DOHH2 (cell line): ENCODE measurements around the gene LSM2.
A peak's percentile ranks its signal among the peaks of the same experiment; 100 is the strongest.
"Not testable (repeated sequence)": the region's sequence is repeated elsewhere in the genome, so short reads cannot be mapped to it uniquely, and the experiment has no call there.

ENCODE experiments used
- H3F3A ChIP-seq: fragments of 200-600 bp; sonication (generic), shearing (Covaris generic); 2 replicates; pipeline ENCODE4 v1.6.0; 2016; ENCODE audit warnings: antibody characterized with exemption, mild to moderate bottlenecking; ENCODE audit not compliant: control insufficient read depth, insufficient read depth
- H3K27ac ChIP-seq: fragments of 200-600 bp; sonication (generic); 2 replicates; pipeline ENCODE4 v1.5.1; 2014; ENCODE audit warnings: low read depth, mild to moderate bottlenecking, low read length, moderate library complexity
- H3K27me3 ChIP-seq: fragments of 200-600 bp; sonication (generic); 2 replicates; pipeline ENCODE4 v1.6.1; 2014; ENCODE audit warnings: mild to moderate bottlenecking, low read length, mixed read lengths; ENCODE audit not compliant: control insufficient read depth
- H3K36me3 ChIP-seq: fragments of 200-600 bp; sonication (generic); 2 replicates; pipeline ENCODE4 v1.6.1; 2014; ENCODE audit warnings: mild to moderate bottlenecking, low read length, moderate library complexity, mixed read lengths; ENCODE audit not compliant: control insufficient read depth
- H3K4me1 ChIP-seq: fragments of 200-600 bp; sonication (generic); 2 replicates; pipeline ENCODE4 v1.6.1; 2014; ENCODE audit warnings: mild to moderate bottlenecking, low read length, mixed read lengths; ENCODE audit not compliant: control insufficient read depth
- H3K4me2 ChIP-seq: fragments of 200-600 bp; sonication (generic); 2 replicates; pipeline ENCODE4 v1.6.0; 2014; ENCODE audit warnings: mild to moderate bottlenecking, low read length, moderate library complexity
- H3K4me3 ChIP-seq: fragments of 200-600 bp; sonication (generic); 2 replicates; pipeline ENCODE4 v1.5.1; 2014; ENCODE audit warnings: mild to moderate bottlenecking, low read length, mixed read lengths
- H3K79me2 ChIP-seq: fragments of 200-600 bp; sonication (generic); 2 replicates; pipeline ENCODE4 v1.6.1; 2014; ENCODE audit warnings: mild to moderate bottlenecking, low read length, mixed read lengths; ENCODE audit not compliant: control insufficient read depth
- H3K9me2 ChIP-seq: fragments of 200-600 bp; sonication (generic); replicated peaks from 2 replicates; pipeline ENCODE4 v1.6.1; 2014; ENCODE audit warnings: mild to moderate bottlenecking, low read length, mixed read lengths; ENCODE audit not compliant: control insufficient read depth
- H3K9me3 ChIP-seq: fragments of 200-600 bp; sonication (generic); 2 replicates; pipeline ENCODE4 v1.6.1; 2014; ENCODE audit warnings: antibody characterized with exemption, low read length, mixed read lengths; ENCODE audit not compliant: control insufficient read depth, insufficient read depth
- H4K20me1 ChIP-seq: fragments of 200-600 bp; sonication (generic); 2 replicates; pipeline ENCODE4 v1.6.0; 2014; ENCODE audit warnings: low read depth, mild to moderate bottlenecking, antibody characterized with exemption, low read length, moderate library complexity; ENCODE audit not compliant: control insufficient read depth, insufficient read depth
- CTCF ChIP-seq: fragments of 200-600 bp; sonication (generic); IDR thresholded peaks from one replicate; pipeline ENCODE4 v1.5.1; 2014; ENCODE audit warnings: antibody characterized with exemption, mild to moderate bottlenecking, low read depth, low read length; ENCODE audit not compliant: poor library complexity, severe bottlenecking
- EZH2phosphoT487 ChIP-seq: fragments of 200-600 bp; sonication (generic); IDR thresholded peaks from 2 replicates; pipeline ENCODE4 v1.6.1; 2017; ENCODE audit warnings: borderline replicate concordance, mild to moderate bottlenecking, antibody characterized with exemption, low read length, moderate library complexity, mixed read lengths

Gene LSM2

GRCh38 chr6:31817133-31817928 lies 10.6 kb upstream of the LSM2 start:
- not testable (repeated sequence) for H3K79me2 ChIP-seq, H4K20me1 ChIP-seq, H3K36me3 ChIP-seq, H3K9me2 ChIP-seq, H3K9me3 ChIP-seq, H3K27me3 ChIP-seq, H3K27ac ChIP-seq
- Histone ChIP-seq H3K4me3 (peak overlapping the region; percentile 51), H3F3A (peaks cover 15% of the 10 kb centered on the region), H3K4me1 (peaks cover 43% of the 10 kb centered on the region), H3K4me2 (peak overlapping the region; percentile 46)
- peak; percentile 21 for TF ChIP-seq CTCF

- no peaks in the 10 kb centered on the region for H3K9me2 ChIP-seq
- no peaks in the 10 kb centered on the region for H3K79me2 ChIP-seq
- H3K36me3 ChIP-seq, result no peaks in the 10 kb centered on the region
- H3K27ac ChIP-seq, result no peak within 1 kb of the TSS
- peaks cover 4% of the 10 kb centered on the region; the same call in 1 of the 2 replicates for H3K27me3 ChIP-seq
- no peaks in the 10 kb centered on the region for H4K20me1 ChIP-seq
- H3K4me2 ChIP-seq, result peak within 1 kb of the TSS; percentile 71
- peak within 1 kb of the TSS; percentile 68 for H3K4me3 ChIP-seq
- peaks cover 30% of the 10 kb centered on the region for H3K4me1 ChIP-seq
- TF ChIP-seq EZH2phosphoT487, result no peak
- TF ChIP-seq CTCF, result no peak
- no peaks in the 10 kb centered on the region for H3K9me3 ChIP-seq
- peaks cover 11% of the 10 kb centered on the region; the same call in 1 of the 2 replicates for H3F3A ChIP-seq
Observed at GRCh38 chr6:31815025-31815838, 8.5 kb upstream of the LSM2 start, which contains the start of the genes HSPA1A and HSPA1L. Gene HSPA1A, plus strand, starts transcription at chr6:31815543. Its CDS starts 214 bp downstream, at chr6:31815757. Gene HSPA1L, minus strand, starts transcription at chr6:31815283. Its CDS starts 3,311 bp downstream, at chr6:31811972.

GRCh38 chr6:31814677-31815024 lies 7.9 kb upstream of the LSM2 start:
- Histone ChIP-seq H3K4me1 (peaks cover 30% of the 10 kb centered on the region), H3K4me2 (peak overlapping the region; percentile 71), H3K9me2 (no peaks in the 10 kb centered on the region), H3K27ac (no peak overlapping the region), H3F3A (peaks cover 9% of the 10 kb centered on the region; the same call in 1 of the 2 replicates), H3K27me3 (peaks cover 4% of the 10 kb centered on the region; the same call in 1 of the 2 replicates), H4K20me1 (no peaks in the 10 kb centered on the region), H3K79me2 (no peaks in the 10 kb centered on the region), H3K36me3 (no peaks in the 10 kb centered on the region), H3K9me3 (no peaks in the 10 kb centered on the region), H3K4me3 (peak overlapping the region; percentile 68)
- TF ChIP-seq CTCF (no peak), EZH2phosphoT487 (no peak)
